Spinal cord (tissue), 10 donors: ENCODE measurements around the gene PRR4. TPM values are rescaled to one million over a fixed set of nuclear protein-coding genes. Genes with fewer than 3 reads are reported as not detected.

Experiments used
- DNase-seq, 6 donors: peaks; one replicate each; pipeline versions ENCODE4 v3.0.0 to v3.0.0-alpha.2; 2013 to 2015; ENCODE audit warnings: low spot score in 6 of 6, low read depth in 4 of 6
- H3K27ac ChIP-seq: one replicate; pipeline ENCODE4 v1.5.1; 2013; ENCODE audit warnings: low read depth, low read length, control low read depth
- H3K27me3 ChIP-seq: one replicate; pipeline ENCODE4 v1.6.1; 2013; ENCODE audit warnings: low read length; ENCODE audit not compliant: control insufficient read depth, insufficient read depth
- H3K36me3 ChIP-seq: one replicate; pipeline ENCODE4 v1.6.1; 2013; ENCODE audit warnings: low read length; ENCODE audit not compliant: control insufficient read depth, insufficient read depth
- H3K4me1 ChIP-seq: one replicate; pipeline ENCODE4 v1.6.1; 2013; ENCODE audit warnings: low read length; ENCODE audit not compliant: control insufficient read depth, insufficient read depth
- H3K4me3 ChIP-seq: one replicate; pipeline ENCODE4 v1.5.1; 2013; ENCODE audit warnings: low read depth, low read length, control low read depth
- H3K9me3 ChIP-seq: one replicate; pipeline ENCODE4 v1.6.1; 2013; ENCODE audit warnings: low read length; ENCODE audit not compliant: control insufficient read depth, insufficient read depth
- WGBS: methylation state at CpG from one replicate; pipeline ENCODE4 v1.1.5; 2013; ENCODE audit warnings: missing lambda C conversion rate; ENCODE audit not compliant: insufficient coverage; 5-methylcytosine and 5-hydroxymethylcytosine counted together
- polyA plus RNA-seq, 2 donors: library from polyadenylated mRNA; unstranded; fragments of 120-200 nt; gene quantifications; one replicate each; pipeline ENCODE4 v1.2.1, GENCODE V29; 2013; ENCODE audit not compliant: insufficient read length in 2 of 2
- small RNA-seq: library from RNA; depleted of rRNA; stranded (forward); fragments of <200 nt; gene quantifications from one replicate; pipeline ENCODE3, GENCODE V24; 2014; ENCODE audit warnings: low replicate concordance
- total RNA-seq, 2 donors: library from RNA; depleted of rRNA in 1 of 2; stranded (reverse); fragments of 120-200 nt in 1 of 2; fragments of >200 nt in 1 of 2; gene quantifications; one replicate each; pipeline versions ENCODE4 v1.2.3 to v1.2.4, GENCODE V29; 2013 to 2014
- donor health status: healthy.

The PRR4 gene
- total and polyA plus RNA-seq, 4 donors = 3.5 to 12.5 (median 11.3) TPM

GRCh38 chr12:10810068-10810467, 39.2 kb downstream of the PRR4 start, which contains the start of gene TAS2R9:
TSS of gene TAS2R9 (minus strand) at chr12:10810168. CDS start at chr12:10810075, 93 bp downstream.
- H3K9me3 ChIP-seq = no peaks in the 10 kb centered on the region
- DNase-seq = no peak
- no peak within 1 kb of the TSS for H3K27ac ChIP-seq
- H3K4me3 ChIP-seq = no peak within 1 kb of the TSS
- H3K36me3 ChIP-seq = no peaks in the 10 kb centered on the region
- no peaks in the 10 kb centered on the region for H3K27me3 ChIP-seq
- no peaks in the 10 kb centered on the region for H3K4me1 ChIP-seq

GRCh38 chr12:10807186-10807585, 42.1 kb downstream of the PRR4 start, which contains the start of gene TAS2R8:
TSS of gene TAS2R8 (minus strand) at chr12:10807286. CDS start at chr12:10806980, 306 bp downstream.
- H3K9me3 ChIP-seq = no peaks in the 10 kb centered on the region
- no peak within 1 kb of the TSS for H3K27ac ChIP-seq
- H3K27me3 ChIP-seq = no peaks in the 10 kb centered on the region
- DNase-seq = peak in 2 of 6 donors; percentile 7 to 69
- no CpG with 5 or more reads among the region's 1 CpG for WGBS
- H3K4me1 ChIP-seq = no peaks in the 10 kb centered on the region
- H3K36me3 ChIP-seq = no peaks in the 10 kb centered on the region
- H3K4me3 ChIP-seq = no peak within 1 kb of the TSS

GRCh38 chr12:10802587-10802986, 46.7 kb downstream of the PRR4 start, which contains the start of gene TAS2R7:
TSS of gene TAS2R7 (minus strand) at chr12:10802627. CDS start at chr12:10802570, 57 bp downstream.
- Histone ChIP-seq H3K36me3 (no peaks in the 10 kb centered on the region), H3K4me1 (no peaks in the 10 kb centered on the region), H3K9me3 (no peaks in the 10 kb centered on the region), H3K27ac (no peak within 1 kb of the TSS), H3K27me3 (no peaks in the 10 kb centered on the region), H3K4me3 (no peak within 1 kb of the TSS)
- no peak for DNase-seq
- WGBS = 0% methylated on average over 1 of the region's 4 CpGs

GRCh38 chr12:10801741-10802140, 47.5 kb downstream of the PRR4 start:
- no peaks in the 10 kb centered on the region for H3K9me3 ChIP-seq
- 26% methylated on average over 4 of the region's 5 CpGs for WGBS
- H3K36me3 ChIP-seq = no peaks in the 10 kb centered on the region
- H3K4me1 ChIP-seq = no peaks in the 10 kb centered on the region
- no peaks in the 10 kb centered on the region for H3K27me3 ChIP-seq
- H3K27ac ChIP-seq = no peak overlapping the region
- no peak for DNase-seq
- no peak overlapping the region for H3K4me3 ChIP-seq

Small RNA genes within 50 kb of the gene (small RNA-seq; reads per million reads assigned to genes)
- gene PRR4 = not detected

Other genes starting within 250 kb of the PRR4 start
- gene MAGOHB, start 235.9 kb downstream of the PRR4 start, total RNA-seq = 10 to 100 TPM; 20.3 to 28.3 TPM
- 10 to 100 TPM; 18.3 to 22.2 TPM for gene MAGOHB, start 235.9 kb downstream of the PRR4 start, polyA plus RNA-seq
- gene STYK1, start 175.4 kb downstream of the PRR4 start, total RNA-seq = 10 to 100 TPM in 1 of 2 donors, 1 to 10 TPM in 1; 3.0 to 11.2 TPM
- gene STYK1, start 175.4 kb downstream of the PRR4 start, polyA plus RNA-seq = 1 to 10 TPM; 6.2 to 6.4 TPM
- 10 to 100 TPM; 54.6 to 61.7 TPM for gene YBX3, start 126.2 kb downstream of the PRR4 start, total RNA-seq
- gene YBX3, start 126.2 kb downstream of the PRR4 start, polyA plus RNA-seq = 10 to 100 TPM; 56.2 to 80.2 TPM
- gene TAS2R7, start 46.8 kb downstream of the PRR4 start, total RNA-seq = under 1 TPM in 1 of 2 donors, not detected in 1; 0.33 TPM
- gene TAS2R7, start 46.8 kb downstream of the PRR4 start, polyA plus RNA-seq = not detected
- gene TAS2R8, start 42.2 kb downstream of the PRR4 start, total RNA-seq = under 1 TPM; 0.11 to 0.89 TPM
- gene TAS2R8, start 42.2 kb downstream of the PRR4 start, polyA plus RNA-seq = not detected
- 1 to 10 TPM in 1 of 2 donors, under 1 TPM in 1; 0.44 to 1.4 TPM for gene TAS2R9, start 39.3 kb downstream of the PRR4 start, total RNA-seq
- under 1 TPM in 1 of 2 donors, not detected in 1; 0.24 TPM for gene TAS2R9, start 39.3 kb downstream of the PRR4 start, polyA plus RNA-seq
- gene TAS2R10, start 23.1 kb downstream of the PRR4 start, total RNA-seq = 1 to 10 TPM; 1.8 to 4.5 TPM
- under 1 TPM; 0.74 to 0.86 TPM for gene TAS2R10, start 23.1 kb downstream of the PRR4 start, polyA plus RNA-seq
- gene PRH1, start 34.8 kb upstream of the PRR4 start, total RNA-seq = 10 to 100 TPM; 44.5 to 66.9 TPM
- 10 to 100 TPM in 1 of 2 donors, 1 to 10 TPM in 1; 10.0 to 12.3 TPM for gene PRH1, start 34.8 kb upstream of the PRR4 start, polyA plus RNA-seq
- 10 to 100 TPM in 1 of 2 donors, 1 to 10 TPM in 1; 2.5 to 10.9 TPM for gene TAS2R13, start 60.1 kb upstream of the PRR4 start, total RNA-seq
- not detected for gene TAS2R13, start 60.1 kb upstream of the PRR4 start, polyA plus RNA-seq
- under 1 TPM in 1 of 2 donors, not detected in 1; 0.88 TPM for gene PRH2, start 79.8 kb upstream of the PRR4 start, total RNA-seq
- not detected for gene PRH2, start 79.8 kb upstream of the PRR4 start, polyA plus RNA-seq
- 10 to 100 TPM in 1 of 2 donors, 1 to 10 TPM in 1; 3.0 to 13.3 TPM for gene TAS2R14, start 89.8 kb upstream of the PRR4 start, total RNA-seq
- gene TAS2R14, start 89.8 kb upstream of the PRR4 start, polyA plus RNA-seq = 1 to 10 TPM; 4.6 to 5.3 TPM
- gene TAS2R50, start 137.4 kb upstream of the PRR4 start, total RNA-seq = 10 to 100 TPM in 1 of 2 donors, 1 to 10 TPM in 1; 3.9 to 10.9 TPM
- under 1 TPM in 1 of 2 donors, not detected in 1; 0.17 TPM for gene TAS2R50, start 137.4 kb upstream of the PRR4 start, polyA plus RNA-seq
- 10 to 100 TPM in 1 of 2 donors, 1 to 10 TPM in 1; 3.4 to 14.6 TPM for gene TAS2R20, start 148.8 kb upstream of the PRR4 start, total RNA-seq
- gene TAS2R20, start 148.8 kb upstream of the PRR4 start, polyA plus RNA-seq = 1 to 10 TPM; 2.1 to 2.6 TPM
- gene TAS2R19, start 173.1 kb upstream of the PRR4 start, total RNA-seq = 10 to 100 TPM in 1 of 2 donors, 1 to 10 TPM in 1; 6.3 to 15.9 TPM
- gene TAS2R19, start 173.1 kb upstream of the PRR4 start, polyA plus RNA-seq = 1 to 10 TPM; 1.4 to 2.3 TPM
- 10 to 100 TPM in 1 of 2 donors, 1 to 10 TPM in 1; 7.8 to 18.3 TPM for gene TAS2R31, start 181.9 kb upstream of the PRR4 start, total RNA-seq
- gene TAS2R31, start 181.9 kb upstream of the PRR4 start, polyA plus RNA-seq = 1 to 10 TPM in 1 of 2 donors, under 1 TPM in 1; 0.82 to 1.6 TPM
- gene TAS2R46, start 212.8 kb upstream of the PRR4 start, total RNA-seq = 1 to 10 TPM; 2.1 to 7.5 TPM
- under 1 TPM in 1 of 2 donors, not detected in 1; 0.23 TPM for gene TAS2R46, start 212.8 kb upstream of the PRR4 start, polyA plus RNA-seq
- 10 to 100 TPM in 1 of 2 donors, 1 to 10 TPM in 1; 3.4 to 10.8 TPM for gene TAS2R43, start 242.8 kb upstream of the PRR4 start, total RNA-seq
- gene TAS2R43, start 242.8 kb upstream of the PRR4 start, polyA plus RNA-seq = under 1 TPM; 0.42 to 0.63 TPM